HCT116 (cell line): ENCODE data around the gene ANKRD6. TPM values are rescaled to one million over a fixed set of nuclear protein-coding genes. Genes with fewer than 3 reads are reported as not detected.

ENCODE experiments used
- ATAC-seq: fragments of 200-7000 bp; cut with Tn5 transposase; 2 replicates; pipeline ENCODE4 v1.9.1; 2020; ENCODE audit warnings: mild to moderate bottlenecking, moderate library complexity
- BruUV-seq: library from RNA; stranded (reverse); fragments of 400-500 nt; replicated peaks from 2 replicates; lab custom pipeline; 2021; lab: Mats Ljungman, UMichigan
- CTCF ChIA-PET: fragments of 300-600 bp; sonication (Branson Sonifier 250); formaldehyde crosslinking; loops from one replicate; lab custom pipeline; 2021; ENCODE audit warnings: antibody characterized with exemption; lab: Charles Lee
- POLR2A ChIA-PET: fragments of 300-600, 350-600 bp; sonication (Branson Sonifier 250); formaldehyde crosslinking; loops from one replicate; lab custom pipeline; 2021; ENCODE audit warnings: antibody characterized with exemption; lab: Charles Lee
- RAD21 ChIA-PET, 2 experiments: fragments of 300-600 bp; sonication (Branson Sonifier 250); formaldehyde crosslinking; loops; one replicate each; lab custom pipeline; 2023; ENCODE audit warnings: low total read pairs in 2 of 2; ENCODE audit not compliant: uncharacterized antibody in 2 of 2, unreplicated experiment in 2 of 2, low non-redundant PET in 1 of 2; lab: Charles Lee
- DNase-seq: peaks from one replicate; pipeline ENCODE4 v3.0.0-alpha.2; 2010; ENCODE audit warnings: low read depth, low spot score
- H2AFZ ChIP-seq: fragments of 200-600 bp; shearing (Covaris generic), sonication (generic); 2 replicates; pipeline ENCODE4 v1.6.1; 2017; ENCODE audit warnings: low read depth, mixed run types, mixed read lengths, antibody characterized with exemption, low read length; ENCODE audit not compliant: poor library complexity, severe bottlenecking
- H3K27ac ChIP-seq: 2 replicates; pipeline ENCODE4 v1.5.1; 2012; ENCODE audit warnings: low read depth, low read length
- H3K27me3 ChIP-seq: fragments of 200-600 bp; sonication (generic); 2 replicates; pipeline ENCODE4 v1.6.1; 2016; ENCODE audit warnings: mixed run types, low read length, mixed read lengths; ENCODE audit not compliant: insufficient read depth
- H3K36me3 ChIP-seq, 2 experiments: fragments of 200-500 bp in 1 of 2; fragments of 200-600 bp in 1 of 2; sonication (Bioruptor generic) in 1 of 2; sonication (generic) in 1 of 2; 2 replicates each; pipeline versions ENCODE4 v1.5.1 to v1.6.1; 2014 to 2016; ENCODE audit warnings: low read length in 2 of 2, inconsistent platforms in 1 of 2, mixed read lengths in 1 of 2, mixed run types in 1 of 2; ENCODE audit not compliant: insufficient read depth in 2 of 2, control insufficient read depth in 1 of 2
- H3K4me1 ChIP-seq, 2 experiments: fragments of 200-600 bp in 1 of 2; sonication (generic) in 1 of 2; 2 replicates each; pipeline versions ENCODE4 v1.5.1 to v1.6.1; 2012 to 2017; ENCODE audit warnings: low read length in 2 of 2, inconsistent platforms in 1 of 2, mild to moderate bottlenecking in 1 of 2, mixed read lengths in 1 of 2, mixed run types in 1 of 2, moderate library complexity in 1 of 2; ENCODE audit not compliant: insufficient read depth in 2 of 2, control insufficient read depth in 1 of 2
- H3K4me2 ChIP-seq: fragments of 200-600 bp; sonication (generic); 2 replicates; pipeline ENCODE4 v1.6.1; 2017; ENCODE audit warnings: mixed run types, low read length, mixed read lengths
- H3K4me3 ChIP-seq, 2 experiments: fragments of 200-600 bp in 1 of 2; sonication (generic) in 1 of 2; replicated peaks in 1 of 2; 2 replicates each; pipeline ENCODE4 v1.5.1; 2011 to 2016; ENCODE audit warnings: low read length in 2 of 2, control low read depth in 1 of 2, low read depth in 1 of 2, mild to moderate bottlenecking in 1 of 2, mixed read lengths in 1 of 2, mixed run types in 1 of 2
- H3K79me2 ChIP-seq: fragments of 200-600 bp; sonication (generic); 2 replicates; pipeline ENCODE4 v1.6.1; 2017; ENCODE audit warnings: mild to moderate bottlenecking, mixed run types, low read length, moderate library complexity, mixed read lengths; ENCODE audit not compliant: insufficient read depth
- H3K9ac ChIP-seq: fragments of 200-600 bp; sonication (generic); 2 replicates; pipeline ENCODE4 v1.6.1; 2016; ENCODE audit warnings: low read length, mixed read lengths
- H3K9me2 ChIP-seq: fragments of 200-600 bp; sonication (generic), shearing (Covaris generic); 2 replicates; pipeline ENCODE4 v1.6.1; 2017; ENCODE audit warnings: mixed run types, mild to moderate bottlenecking, moderate library complexity; ENCODE audit not compliant: insufficient read depth
- H3K9me3 ChIP-seq, 2 experiments: fragments of 200-500 bp in 1 of 2; fragments of 200-600 bp in 1 of 2; sonication (Bioruptor generic) in 1 of 2; sonication (generic) in 1 of 2; 2 replicates each; pipeline ENCODE4 v1.6.1; 2014 to 2017; ENCODE audit warnings: low read length in 2 of 2, mixed read lengths in 2 of 2, inconsistent platforms in 1 of 2, low read depth in 1 of 2, mild to moderate bottlenecking in 1 of 2, mixed run types in 1 of 2, moderate library complexity in 1 of 2; ENCODE audit not compliant: control insufficient read depth in 1 of 2, insufficient read depth in 1 of 2
- H4K20me1 ChIP-seq: fragments of 200-600 bp; sonication (generic), shearing (Covaris generic); 2 replicates; pipeline ENCODE4 v1.6.1; 2017; ENCODE audit warnings: mixed run types, mild to moderate bottlenecking, moderate library complexity; ENCODE audit not compliant: insufficient read depth
- ATF3 ChIP-seq: IDR thresholded peaks from 2 replicates; pipeline ENCODE4 v1.6.1; 2012
- CBX3 ChIP-seq: IDR thresholded peaks from 2 replicates; pipeline ENCODE4 v1.6.1; 2012; ENCODE audit warnings: low read depth
- CEBPB ChIP-seq: IDR thresholded peaks from 2 replicates; pipeline ENCODE4 v1.6.1; 2012; ENCODE audit warnings: low read depth
- EGR1 ChIP-seq: IDR thresholded peaks from 2 replicates; pipeline ENCODE4 v1.6.1; 2012; ENCODE audit warnings: low read depth
- ELF1 ChIP-seq: IDR thresholded peaks from 2 replicates; pipeline ENCODE4 v1.6.1; 2012; ENCODE audit warnings: low read depth, borderline replicate concordance
- EZH2 ChIP-seq: fragments of 200-600 bp; sonication (generic); IDR thresholded peaks from 2 replicates; pipeline ENCODE4 v1.6.1; 2017; ENCODE audit warnings: antibody characterized with exemption, mixed run types
- EZH2phosphoT487 ChIP-seq: fragments of 200-600 bp; IDR thresholded peaks from 2 replicates; pipeline ENCODE4 v1.6.1; 2018; ENCODE audit warnings: antibody characterized with exemption, borderline replicate concordance
- FOSL1 ChIP-seq: IDR thresholded peaks from 2 replicates; pipeline ENCODE4 v1.6.1; 2012; ENCODE audit warnings: low read depth
- JUND ChIP-seq: IDR thresholded peaks from 2 replicates; pipeline ENCODE4 v1.6.1; 2012
- MAX ChIP-seq: IDR thresholded peaks from 2 replicates; pipeline ENCODE4 v1.6.1; 2012
- POLR2A ChIP-seq: IDR thresholded peaks from 2 replicates; pipeline ENCODE4 v1.7.0; 2011; ENCODE audit warnings: borderline replicate concordance; ENCODE audit not compliant: insufficient read depth, insufficient read length; ENCODE audit errors: extremely low read depth
- POLR2AphosphoS5 ChIP-seq: IDR thresholded peaks from 2 replicates; pipeline ENCODE4 v1.6.1; 2011; ENCODE audit warnings: mild to moderate bottlenecking, low read depth, low read length, moderate library complexity
- RAD21 ChIP-seq: IDR thresholded peaks from 2 replicates; pipeline ENCODE4 v1.6.1; 2012; ENCODE audit warnings: low read depth, mild to moderate bottlenecking
- SP1 ChIP-seq: IDR thresholded peaks from 2 replicates; pipeline ENCODE4 v1.6.1; 2012; ENCODE audit warnings: low read depth
- SRF ChIP-seq: IDR thresholded peaks from 2 replicates; pipeline ENCODE4 v1.6.1; 2012; ENCODE audit warnings: low read depth
- TCF7L2 ChIP-seq: IDR thresholded peaks from 2 replicates; pipeline ENCODE4 v1.7.0; 2011; ENCODE audit warnings: borderline replicate concordance, inconsistent platforms; ENCODE audit not compliant: insufficient read depth, insufficient read length; ENCODE audit errors: extremely low read depth
- YY1 ChIP-seq: IDR thresholded peaks from 2 replicates; pipeline ENCODE4 v1.6.1; 2011; ENCODE audit warnings: low read length, low read depth, moderate library complexity, mild to moderate bottlenecking; ENCODE audit not compliant: insufficient replicate concordance; ENCODE audit errors: extremely low read depth
- ZNF274 ChIP-seq: fragments of 200-500 bp; sonication (Bioruptor generic); IDR thresholded peaks from 2 replicates; pipeline ENCODE4 v1.6.1; 2014; ENCODE audit warnings: mild to moderate bottlenecking, low read depth, low read length, inconsistent platforms
- intact Hi-C: fragments of 100-400 bp; cut with micrococcal nuclease; formaldehyde crosslinking; loops from 2 replicates; pipeline ENCODE4 v1.10.0; 2022
- total RNA-seq: library from RNA; stranded (reverse); gene quantifications from one replicate; pipeline ENCODE4 v1.2.1, GENCODE V29; 2021; ENCODE audit not compliant: unreplicated experiment
- TF ChIP-seq, protein P1 (sequence below): IDR thresholded peaks from 2 replicates; pipeline ENCODE4 v1.6.1; 2012; ENCODE audit warnings: low read depth

The ANKRD6 gene
- total RNA-seq, 1 experiment from 2014 or later, result 9.9 TPM

GRCh38 chr6:89386917-89387491, 45.9 kb upstream of the ANKRD6 start:
- Histone ChIP-seq H3K9ac (no peak overlapping the region), H2AFZ (no peak overlapping the region), H3K27ac (no peak overlapping the region), H3K9me2 (no peaks in the 10 kb centered on the region), H3K27me3 (no peaks in the 10 kb centered on the region), H3K79me2 (no peaks in the 10 kb centered on the region), H3K36me3 (no peaks in the 10 kb centered on the region), H3K4me2 (no peak overlapping the region), H3K9me3 (no peaks in the 10 kb centered on the region), H3K4me1 (peaks cover 0 to 8% of the 10 kb centered on the region in 2 experiments; a peak in 2 of 4 replicates), H3K4me3 (no peak overlapping the region), H4K20me1 (no peaks in the 10 kb centered on the region)
- ChIA-PET RAD21 (no interaction called here), CTCF (interaction anchor here (1.4 kb wide), 1 partner anchor 15 kb away, joined by 5 read pairs; no protein-coding TSS in a partner anchor), POLR2A (no interaction called here)
- intact Hi-C loops, result no loop called here
- no peak for ATAC-seq
- DNase-seq, result no peak
- TF ChIP-seq CBX3 (no peak), SP1 (no peak), ZNF274 (no peak), MAX (no peak), YY1 (no peak), CEBPB (no peak), JUND (no peak), EZH2phosphoT487 (no peak), RAD21 (no peak), SRF (no peak), POLR2A (no peak), POLR2AphosphoS5 (no peak), EZH2 (no peak), EGR1 (no peak), ELF1 (no peak), FOSL1 (no peak), ATF3 (no peak), TCF7L2 (no peak)
- TF ChIP-seq, protein P1, sequence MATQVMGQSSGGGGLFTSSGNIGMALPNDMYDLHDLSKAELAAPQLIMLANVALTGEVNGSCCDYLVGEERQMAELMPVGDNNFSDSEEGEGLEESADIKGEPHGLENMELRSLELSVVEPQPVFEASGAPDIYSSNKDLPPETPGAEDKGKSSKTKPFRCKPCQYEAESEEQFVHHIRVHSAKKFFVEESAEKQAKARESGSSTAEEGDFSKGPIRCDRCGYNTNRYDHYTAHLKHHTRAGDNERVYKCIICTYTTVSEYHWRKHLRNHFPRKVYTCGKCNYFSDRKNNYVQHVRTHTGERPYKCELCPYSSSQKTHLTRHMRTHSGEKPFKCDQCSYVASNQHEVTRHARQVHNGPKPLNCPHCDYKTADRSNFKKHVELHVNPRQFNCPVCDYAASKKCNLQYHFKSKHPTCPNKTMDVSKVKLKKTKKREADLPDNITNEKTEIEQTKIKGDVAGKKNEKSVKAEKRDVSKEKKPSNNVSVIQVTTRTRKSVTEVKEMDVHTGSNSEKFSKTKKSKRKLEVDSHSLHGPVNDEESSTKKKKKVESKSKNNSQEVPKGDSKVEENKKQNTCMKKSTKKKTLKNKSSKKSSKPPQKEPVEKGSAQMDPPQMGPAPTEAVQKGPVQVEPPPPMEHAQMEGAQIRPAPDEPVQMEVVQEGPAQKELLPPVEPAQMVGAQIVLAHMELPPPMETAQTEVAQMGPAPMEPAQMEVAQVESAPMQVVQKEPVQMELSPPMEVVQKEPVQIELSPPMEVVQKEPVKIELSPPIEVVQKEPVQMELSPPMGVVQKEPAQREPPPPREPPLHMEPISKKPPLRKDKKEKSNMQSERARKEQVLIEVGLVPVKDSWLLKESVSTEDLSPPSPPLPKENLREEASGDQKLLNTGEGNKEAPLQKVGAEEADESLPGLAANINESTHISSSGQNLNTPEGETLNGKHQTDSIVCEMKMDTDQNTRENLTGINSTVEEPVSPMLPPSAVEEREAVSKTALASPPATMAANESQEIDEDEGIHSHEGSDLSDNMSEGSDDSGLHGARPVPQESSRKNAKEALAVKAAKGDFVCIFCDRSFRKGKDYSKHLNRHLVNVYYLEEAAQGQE, result no peak
- no TSS peak for BruUV-seq
